Kidney tubule cell (primary cell): ENCODE measurements around the gene PUS3.

ENCODE experiments used
- DNase-seq: peaks from one replicate; pipeline ENCODE4 v3.0.0-alpha.2; 2018; ENCODE audit warnings: low spot score

The PUS3 gene

DNA sequence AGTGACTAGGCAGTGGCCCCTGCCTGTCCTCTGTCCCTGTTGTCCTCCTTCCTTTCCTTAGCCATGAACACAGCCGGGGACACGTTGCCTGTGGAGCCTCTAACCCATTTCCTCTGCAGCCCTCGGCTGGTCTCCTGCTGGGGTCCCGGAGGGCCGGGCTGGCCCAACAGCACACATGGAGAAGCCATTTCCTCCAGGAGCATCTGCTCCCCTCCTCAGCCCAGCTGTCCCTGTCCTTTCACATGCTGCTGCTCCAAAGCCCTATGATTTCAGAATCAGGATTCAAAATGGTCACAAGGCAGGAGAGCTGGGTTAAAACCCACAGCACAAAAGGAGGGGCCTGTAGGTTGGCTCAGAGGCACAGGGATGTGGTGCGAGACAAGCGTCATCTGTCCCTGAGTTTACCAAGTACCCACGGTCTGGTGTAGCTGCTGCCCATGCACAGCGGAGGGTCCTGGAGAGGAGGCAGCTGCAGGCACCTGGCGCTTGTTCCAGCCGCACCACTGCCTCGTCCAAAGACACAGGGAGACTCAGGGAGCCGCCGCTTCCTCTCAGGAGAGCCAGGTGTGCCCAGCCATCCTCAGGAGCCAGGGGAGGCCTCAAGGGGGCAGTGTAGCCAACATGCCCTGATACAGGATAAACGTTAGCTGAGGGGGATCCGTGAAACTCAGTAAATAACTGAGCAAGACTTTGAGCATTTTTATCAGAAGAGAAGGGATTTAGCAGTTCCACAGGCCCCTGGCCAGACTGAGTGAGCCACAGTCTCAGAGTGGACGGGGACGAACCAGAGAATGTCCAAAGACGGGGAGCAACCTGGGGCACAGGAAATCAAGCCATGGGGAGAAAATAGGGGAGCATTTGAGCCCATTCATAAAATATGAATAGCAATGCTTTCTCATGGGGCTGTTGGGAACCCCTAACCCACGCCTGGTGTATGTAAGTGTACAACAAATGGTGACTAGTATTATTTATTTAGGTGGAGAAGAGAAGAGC lies 38.9 kb upstream of the PUS3 start:
- peak; percentile 50 for DNase-seq

DNA sequence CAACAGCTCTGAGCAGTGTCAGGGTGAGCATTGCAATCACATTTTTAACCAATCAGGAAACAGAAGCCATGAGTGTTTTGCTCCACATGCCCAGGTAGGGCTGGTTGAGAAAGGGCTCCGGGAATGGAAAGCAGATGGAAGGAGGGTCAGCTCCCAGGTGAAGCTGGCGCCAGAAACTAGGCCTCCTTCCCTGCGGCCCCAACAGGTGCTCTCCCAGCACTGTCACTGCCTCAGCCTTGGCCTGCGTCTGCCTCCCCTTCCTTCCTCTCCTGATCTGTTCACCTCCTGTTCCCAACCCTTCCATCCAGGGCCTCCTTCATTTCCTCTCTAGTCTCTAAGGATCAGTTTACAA lies 38.2 kb upstream of the PUS3 start:
- DNase-seq, result no peak

DNA sequence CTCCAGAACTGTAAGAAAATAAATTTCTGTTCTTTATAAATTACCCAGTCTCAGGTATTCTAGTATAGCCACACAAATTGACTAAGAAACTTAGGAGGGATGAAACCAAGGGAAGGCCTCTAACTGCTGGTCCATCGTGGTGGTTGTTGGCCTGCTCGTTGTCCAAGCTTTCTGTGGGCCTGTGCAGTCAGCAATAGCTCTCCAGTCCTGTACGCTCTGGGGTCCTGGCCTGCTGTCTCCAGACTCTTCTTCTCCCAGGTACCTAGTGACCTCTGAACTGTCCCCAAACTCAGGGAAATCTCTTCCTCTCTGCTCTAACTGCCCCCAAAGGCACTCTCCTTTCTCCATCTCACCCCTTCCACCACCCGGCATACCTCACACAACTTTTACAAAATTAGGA lies 37.1 kb upstream of the PUS3 start:
- no peak for DNase-seq

DNA sequence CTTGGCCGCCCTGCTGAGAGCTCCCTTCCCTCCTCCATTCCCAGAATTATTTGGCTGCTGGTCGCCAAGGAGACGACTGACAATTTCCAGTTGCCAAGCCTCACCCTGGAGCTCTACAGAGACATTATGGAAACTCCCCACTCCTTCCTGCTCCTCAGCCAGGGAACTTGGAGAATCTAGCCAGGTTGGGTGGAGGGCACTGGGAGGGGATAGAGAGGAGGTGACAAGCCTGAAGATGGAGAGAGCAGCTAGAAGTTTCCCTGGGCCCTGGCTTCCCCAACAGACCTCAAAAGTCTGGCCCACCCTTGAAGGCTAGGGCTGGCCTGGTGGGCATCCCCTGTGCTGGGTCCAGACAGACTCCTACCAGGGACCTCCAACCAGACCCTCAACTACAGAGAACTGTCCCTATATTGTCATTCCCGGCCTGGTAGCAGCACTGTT lies 36.1 kb upstream of the PUS3 start:
- DNase-seq, result no peak

DNA sequence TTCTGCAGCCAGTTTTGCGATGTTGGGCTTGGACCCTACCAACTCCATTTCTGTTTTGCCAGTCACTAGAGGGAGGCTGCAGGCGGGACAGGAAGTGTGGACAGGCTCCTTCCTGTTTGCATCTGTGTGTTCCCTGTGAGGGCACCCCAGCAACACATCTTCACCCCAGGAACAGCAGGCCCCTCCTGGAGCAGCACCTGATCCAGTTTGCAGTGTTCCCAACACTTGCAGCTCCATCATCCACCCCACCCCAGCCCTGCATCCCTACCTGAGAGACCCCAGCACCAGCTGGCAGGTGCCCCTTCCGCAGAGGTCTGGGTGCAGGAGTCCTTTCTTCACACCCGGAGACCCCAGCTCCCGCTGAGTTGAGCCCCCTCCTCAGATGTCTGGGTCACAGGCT lies 35.4 kb upstream of the PUS3 start:
- no peak for DNase-seq

DNA sequence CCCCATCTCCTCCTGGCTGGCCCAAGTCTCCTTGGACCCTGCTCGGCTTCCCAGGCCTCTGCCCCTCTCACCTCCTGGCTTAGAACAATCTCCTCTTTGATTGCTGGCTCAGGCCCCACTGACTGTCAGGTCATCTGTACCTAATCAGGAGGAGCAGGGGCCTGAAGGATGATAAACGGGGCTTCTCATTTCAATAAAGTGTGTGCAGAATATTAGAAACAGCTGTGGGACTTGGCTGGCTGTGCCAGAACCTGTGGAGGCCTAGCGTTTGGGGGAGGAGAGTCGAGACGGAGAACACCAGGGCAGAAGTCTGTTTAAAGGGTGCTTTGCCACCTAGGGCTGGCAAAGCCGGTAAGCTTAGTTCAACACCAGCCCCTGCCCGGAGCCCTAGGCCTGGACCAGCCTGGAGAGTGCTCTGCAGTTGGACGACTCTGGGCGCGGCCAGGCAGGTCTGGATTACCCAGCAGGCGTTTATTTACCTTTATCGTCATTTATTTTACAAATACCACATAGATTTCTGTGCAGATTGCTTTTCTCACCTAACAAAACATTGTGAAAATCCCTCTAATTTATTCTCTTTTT lies 32.7 kb upstream of the PUS3 start:
- DNase-seq, result no peak

DNA sequence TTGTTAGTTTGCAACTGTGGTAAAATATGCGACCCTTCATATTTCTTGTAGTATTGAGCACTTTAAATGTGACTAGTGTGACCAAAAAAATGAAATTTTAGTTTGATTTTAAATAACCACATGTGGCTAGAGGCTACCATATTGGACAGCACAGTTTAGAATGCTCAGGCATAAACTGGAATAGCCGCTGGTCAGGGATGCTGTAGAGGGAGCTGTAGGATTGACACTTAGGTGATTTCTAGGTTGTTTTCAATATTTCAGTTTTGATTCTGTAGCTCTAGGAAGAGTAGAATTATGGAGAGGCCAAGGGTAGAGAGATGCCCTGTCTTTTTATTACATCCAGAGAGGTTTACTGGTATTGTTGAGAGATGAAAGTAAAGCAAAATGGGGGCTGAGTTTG lies 32.0 kb upstream of the PUS3 start:
- DNase-seq, result no peak

DNA sequence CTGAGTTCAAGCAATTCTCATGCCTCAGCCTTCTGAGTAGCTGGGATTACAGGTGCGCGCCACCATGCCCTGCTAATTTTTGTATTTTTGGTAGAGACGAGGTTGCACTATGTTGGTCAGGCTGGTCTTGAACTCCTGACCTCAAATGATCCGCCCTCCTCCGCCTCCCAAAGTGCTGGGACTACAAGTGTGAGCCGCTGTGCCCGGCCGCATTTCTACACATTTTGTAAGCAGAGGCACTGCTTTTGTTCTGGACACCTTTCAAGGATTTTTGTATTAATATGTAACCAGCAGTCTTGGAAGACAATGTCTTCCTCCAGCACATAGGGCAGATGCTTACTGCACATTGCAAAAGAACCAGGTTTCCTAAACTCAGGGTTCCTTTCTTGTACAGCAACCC lies 31.5 kb upstream of the PUS3 start:
- DNase-seq, result no peak

DNA sequence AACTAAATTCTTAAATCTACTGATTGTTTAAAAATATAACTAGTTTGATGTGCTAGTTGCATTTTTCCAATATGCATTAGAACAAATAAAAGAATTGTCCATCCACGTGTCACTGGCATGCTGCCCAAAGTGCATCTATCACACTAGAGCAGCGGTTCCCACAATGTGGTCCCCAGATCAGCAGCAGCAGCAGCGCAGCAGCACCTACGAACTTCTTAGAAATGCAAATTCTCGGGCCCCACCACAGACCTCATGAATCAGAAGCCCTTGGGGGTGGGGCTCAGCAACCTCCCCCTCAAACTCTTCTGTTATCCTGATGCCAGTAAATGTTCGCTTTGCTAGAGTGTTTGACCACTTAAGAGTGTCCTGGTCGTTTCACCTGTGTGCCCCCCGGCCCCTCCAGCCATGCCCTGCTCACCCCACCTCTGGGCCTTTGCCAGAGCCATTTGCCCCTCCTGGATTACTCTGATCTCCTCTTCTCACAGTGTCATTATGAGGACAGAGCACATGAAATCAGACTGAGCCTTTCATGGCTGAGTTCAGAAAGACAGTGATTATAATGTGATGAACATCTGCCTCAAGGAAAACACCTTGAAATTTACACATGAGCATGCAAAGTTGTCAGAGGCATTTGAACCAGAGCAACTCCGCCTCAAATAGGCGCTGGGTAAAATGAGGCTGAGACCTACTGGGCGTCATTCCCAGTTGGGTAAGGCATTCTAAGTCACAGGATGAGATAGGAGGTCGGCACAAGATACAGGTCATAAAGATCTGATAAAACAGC lies 30.2 kb upstream of the PUS3 start:
- no peak for DNase-seq

DNA sequence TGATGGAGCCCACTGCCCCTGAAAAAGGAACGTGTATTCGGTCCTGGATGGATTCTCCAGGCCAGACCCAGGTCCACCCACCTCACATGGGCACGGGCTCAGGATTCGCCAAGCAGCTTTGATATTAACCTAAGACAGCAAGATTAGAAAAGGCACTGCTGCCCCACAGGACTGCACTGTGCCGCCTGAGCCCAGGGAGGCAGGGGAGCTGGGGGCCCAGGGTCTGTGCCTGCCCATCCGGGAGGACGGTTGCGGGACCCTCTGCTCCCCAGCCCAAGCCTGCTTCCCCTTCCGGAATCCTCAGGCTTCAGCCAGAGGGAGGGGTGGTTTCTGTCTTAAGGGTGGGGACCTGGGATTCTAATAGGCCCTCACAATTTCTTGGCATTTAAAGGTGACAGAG lies 29.3 kb upstream of the PUS3 start:
- no peak for DNase-seq

DNA sequence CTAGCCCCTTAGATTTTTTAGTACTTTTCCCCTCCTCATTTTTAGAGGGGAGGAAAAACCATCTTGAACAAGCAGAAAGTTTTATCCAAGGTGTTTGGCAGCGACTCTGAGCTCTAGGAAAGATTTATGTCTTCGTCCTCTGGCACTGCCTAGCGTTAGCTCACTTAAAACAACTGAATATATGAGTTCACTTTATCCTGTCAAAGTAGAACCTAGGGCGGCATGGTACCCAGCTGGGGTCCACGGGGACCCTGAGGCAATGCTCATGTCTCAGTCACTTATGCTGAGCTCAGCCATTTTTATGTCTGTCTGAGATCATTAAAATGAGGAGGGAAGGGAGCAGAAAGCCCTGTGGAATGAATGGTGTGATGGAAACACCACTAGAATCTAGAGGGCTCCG lies 28.7 kb upstream of the PUS3 start:
- no peak for DNase-seq

DNA sequence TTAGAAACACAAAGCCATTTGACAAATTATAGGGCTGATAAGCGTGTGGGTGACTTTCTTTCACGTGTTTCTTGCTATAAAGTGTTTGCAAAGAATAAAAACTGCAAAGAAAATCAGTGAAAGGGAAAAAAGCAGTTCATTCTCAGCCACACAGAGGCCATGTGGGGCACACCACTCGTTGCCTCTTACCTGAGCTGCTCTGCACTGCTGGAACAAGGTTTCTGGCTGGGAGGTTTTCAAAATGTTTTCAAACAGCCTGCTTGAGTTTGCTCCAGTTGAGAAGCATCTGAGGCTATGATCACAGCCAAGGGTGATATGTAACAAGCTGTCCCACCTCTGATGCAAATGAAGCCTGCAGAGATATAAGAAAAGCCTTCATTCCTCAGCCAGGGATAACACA lies 28.1 kb upstream of the PUS3 start:
- no peak for DNase-seq

DNA sequence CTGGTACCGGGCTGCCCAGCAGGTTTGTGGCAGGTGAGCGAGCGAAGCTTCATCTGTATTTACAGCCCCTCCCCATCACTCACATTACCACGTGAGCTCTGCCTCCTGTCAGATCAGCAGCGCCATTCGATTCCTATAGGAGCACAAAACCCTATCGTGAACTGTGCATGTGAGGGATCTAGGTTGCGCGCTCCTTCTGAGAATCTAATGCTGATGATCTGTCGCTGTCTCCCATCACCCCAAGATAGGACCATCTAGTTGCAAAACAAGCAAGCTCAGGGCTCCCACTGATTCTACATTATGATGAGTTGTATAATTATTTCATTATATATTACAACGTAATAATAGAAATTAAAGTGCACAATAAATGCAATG lies 27.1 kb upstream of the PUS3 start:
- DNase-seq, result no peak

DNA sequence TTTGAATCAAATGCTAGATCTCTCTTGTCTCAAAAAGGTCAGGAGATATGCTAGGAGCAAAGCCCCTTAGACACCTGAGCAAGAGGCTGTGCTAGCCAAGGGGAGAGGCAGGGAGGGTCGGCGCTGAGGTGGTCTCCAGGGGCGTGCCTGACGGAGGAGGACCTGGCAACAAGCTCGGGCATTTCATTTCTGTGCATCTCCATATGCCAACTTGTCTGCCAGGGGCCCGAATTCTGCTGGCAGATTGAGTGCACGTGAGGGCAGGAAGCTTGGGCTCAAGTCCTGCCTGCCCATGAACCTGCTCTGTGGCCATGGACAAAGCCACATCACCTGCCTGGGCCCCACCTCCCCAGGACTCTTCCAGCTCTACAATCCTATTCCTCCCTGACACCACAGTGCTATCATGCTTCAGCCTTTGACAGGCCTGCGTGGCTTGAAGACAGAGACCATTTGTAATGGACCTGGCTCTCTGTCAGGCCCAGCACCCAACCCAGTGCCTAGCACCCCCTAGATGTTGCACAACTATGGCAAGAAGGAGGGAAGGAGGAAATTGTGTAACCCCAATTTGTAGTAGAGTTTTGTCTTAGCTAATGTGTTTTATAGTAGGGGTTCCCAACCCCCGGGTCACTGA lies 26.6 kb upstream of the PUS3 start:
- no peak for DNase-seq

DNA sequence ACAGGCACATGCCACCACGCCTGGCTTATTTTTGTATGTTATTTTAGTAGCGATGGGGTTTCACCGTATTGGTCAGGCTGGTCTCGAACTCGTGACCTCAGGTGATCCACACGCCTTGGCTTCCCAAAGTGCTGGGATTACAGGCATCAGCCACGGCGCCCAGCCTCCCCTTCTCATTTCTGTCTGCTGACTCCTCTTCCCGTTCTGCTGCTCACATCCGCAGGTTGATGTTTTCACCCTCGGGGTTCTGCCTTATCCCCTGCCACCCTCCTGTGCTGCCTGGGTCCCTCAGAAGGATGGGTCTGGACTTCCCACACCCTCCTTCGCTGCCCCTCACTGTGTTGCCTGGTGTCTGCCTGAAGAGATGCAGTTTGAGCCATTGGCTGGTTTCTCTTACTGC lies 23.7 kb upstream of the PUS3 start:
- DNase-seq, result no peak

DNA sequence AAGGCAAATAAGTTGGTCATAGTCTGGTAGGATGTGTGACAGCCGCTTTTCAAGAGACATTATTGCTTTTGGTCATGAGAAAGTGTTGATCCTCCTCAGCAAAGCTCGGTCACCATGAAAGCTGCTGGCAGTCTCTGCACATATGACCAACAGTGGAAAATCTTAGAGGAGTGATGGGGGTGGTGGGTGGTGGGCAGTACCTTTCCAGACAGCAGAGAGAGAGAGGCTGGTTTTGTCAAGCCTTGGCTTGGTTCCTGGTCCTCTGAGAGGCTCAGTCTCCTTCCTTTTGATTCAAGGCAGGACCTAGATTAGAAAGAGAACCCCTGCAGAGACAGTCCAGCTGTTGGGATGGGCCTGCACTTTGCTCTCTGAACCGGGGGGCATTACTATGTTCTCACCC lies 22.8 kb upstream of the PUS3 start:
- no peak for DNase-seq

DNA sequence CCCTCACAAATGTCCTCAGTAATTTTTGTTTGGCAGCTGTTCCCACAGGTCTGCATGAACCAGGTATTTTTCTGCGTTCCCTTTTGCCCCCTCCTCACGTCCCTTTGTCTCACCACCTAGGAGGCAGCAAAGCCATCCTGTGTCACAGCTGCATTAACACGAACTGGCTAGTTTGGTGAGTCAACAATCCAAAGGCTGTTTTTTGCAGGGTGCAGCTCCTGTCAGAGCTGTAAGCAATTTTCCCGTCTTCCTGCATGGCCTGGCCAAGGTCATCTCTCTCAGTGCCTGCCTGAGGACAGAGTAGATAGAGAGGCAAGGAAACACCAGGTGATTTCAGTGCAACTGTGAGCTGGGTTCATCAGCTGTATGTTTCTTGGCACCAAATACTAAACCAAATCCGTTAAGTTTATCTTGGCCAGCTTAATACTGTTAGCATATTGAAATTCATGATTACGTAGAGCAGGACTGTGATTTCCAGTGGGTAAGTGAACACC lies 22.3 kb upstream of the PUS3 start:
- DNase-seq, result no peak

DNA sequence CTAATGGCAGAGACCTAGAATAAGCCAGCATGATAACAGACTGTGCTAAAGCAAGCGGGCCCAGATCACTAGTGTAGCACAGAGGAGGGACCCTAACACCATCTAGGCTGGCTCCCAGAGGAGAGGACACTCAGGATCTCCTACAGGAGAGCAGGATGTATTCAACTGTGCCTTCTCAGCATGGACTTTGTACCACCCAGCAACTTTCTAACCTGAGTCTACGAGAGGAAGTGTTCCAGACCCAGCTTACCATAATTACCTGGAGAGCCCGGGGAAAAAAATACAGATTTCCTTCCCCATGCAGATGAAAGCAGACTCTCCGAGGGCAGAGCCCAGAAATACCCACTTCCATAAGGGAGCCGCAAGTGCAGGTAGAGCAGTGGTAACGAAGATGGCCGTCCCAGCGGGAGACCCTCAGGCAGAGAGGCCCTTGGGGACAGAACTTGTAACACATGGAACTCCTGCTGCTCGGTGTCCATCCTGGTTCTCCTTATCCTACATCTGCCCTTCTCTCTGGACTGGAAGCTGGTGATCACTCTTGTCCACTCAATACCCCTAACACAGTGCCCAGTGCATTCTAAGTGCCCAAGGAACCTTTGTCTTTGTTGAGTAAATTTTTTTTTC lies 21.5 kb upstream of the PUS3 start:
- DNase-seq, result no peak

DNA sequence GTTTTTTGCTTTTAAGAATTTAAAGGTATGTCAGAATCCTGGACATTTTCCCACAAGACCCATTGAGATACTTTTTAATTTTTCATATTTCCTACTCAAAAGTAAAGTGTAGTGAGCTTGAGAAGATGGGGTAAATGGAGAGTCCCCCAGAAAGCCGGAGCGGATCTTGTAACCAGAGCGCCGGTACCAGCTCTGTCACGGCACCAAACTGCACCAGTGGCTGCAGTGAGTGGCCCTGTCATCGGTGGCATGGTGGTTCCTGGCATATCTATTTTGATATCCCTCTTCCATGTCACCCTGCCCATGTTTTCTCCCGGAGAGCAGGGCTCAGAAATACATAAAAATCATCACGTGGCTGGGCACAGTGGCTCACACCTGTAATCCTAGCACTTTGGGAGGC lies 20.6 kb upstream of the PUS3 start:
- no peak for DNase-seq

DNA sequence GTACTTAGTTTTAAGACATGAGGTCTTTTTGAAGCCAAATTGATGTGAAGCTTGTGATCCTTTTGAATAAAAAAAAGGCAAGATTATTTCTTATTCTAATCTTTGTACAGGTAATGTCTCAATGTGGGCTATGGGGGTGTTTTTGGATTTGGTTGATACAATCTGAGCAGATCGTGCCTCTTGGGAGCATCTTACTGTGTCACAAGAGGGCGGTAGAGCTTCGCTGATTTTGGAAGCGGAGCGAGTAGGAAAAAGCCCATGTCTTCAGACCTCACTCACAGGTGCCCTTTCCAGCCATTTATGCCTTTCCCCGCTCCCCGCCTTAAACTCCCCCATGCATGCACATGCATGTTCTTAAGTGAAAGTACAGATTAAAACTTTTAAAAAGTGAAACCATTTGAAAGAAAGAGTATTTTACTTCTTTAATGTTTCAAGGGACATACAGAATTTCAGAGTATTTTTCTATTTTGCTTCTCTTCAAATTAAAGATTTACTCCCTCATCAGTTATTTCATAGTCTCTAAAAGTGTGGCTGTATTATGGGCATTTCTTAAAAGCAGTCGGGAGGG lies 20.1 kb upstream of the PUS3 start:
- DNase-seq, result peak; percentile 77

DNA sequence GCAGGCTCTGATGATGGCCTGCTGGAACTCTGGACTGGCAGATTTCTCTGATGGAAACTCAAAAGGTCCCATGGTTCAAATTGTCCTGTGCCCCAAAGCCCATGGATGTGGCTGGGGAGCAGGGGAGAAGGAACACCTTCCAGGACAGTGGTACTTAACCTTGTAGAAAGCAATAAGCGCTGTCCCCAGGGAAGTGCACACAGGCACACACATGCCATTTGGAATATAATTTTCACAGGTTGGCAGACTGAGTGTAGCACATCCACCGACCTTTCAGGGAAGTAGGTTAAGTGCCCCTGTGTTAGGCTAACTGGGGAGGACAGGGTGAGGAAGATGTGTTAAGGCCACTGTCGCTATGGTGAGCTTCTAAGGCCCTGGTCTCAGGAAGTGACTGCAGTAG lies 19.1 kb upstream of the PUS3 start:
- DNase-seq, result no peak

DNA sequence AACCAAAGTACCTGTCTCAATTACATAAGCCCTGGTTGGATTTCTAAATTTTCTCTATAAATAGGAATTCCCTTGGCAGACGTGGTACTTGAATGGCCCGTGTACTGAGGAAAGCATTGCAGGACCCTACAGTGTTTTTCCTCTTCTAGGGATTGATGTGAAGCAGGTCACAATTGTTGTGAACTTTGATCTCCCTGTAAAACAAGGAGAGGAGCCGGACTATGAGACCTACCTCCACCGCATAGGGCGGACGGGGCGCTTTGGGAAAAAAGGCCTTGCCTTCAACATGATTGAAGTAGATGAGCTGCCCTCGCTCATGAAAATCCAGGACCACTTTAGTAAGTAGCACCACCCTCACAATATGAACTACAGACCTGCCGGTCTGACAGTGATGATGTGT lies 18.0 kb upstream of the PUS3 start:
- DNase-seq, result no peak
